ENCODE measurements around the gene IGFBP2. TPM values are rescaled to one million over a fixed set of nuclear protein-coding genes. Genes with fewer than 3 reads are reported as not detected.

The IGFBP2 gene
- polyA plus RNA-seq, 1 of the 3 experiments (the other 2 are of a cell fraction): 695 TPM

DNA sequence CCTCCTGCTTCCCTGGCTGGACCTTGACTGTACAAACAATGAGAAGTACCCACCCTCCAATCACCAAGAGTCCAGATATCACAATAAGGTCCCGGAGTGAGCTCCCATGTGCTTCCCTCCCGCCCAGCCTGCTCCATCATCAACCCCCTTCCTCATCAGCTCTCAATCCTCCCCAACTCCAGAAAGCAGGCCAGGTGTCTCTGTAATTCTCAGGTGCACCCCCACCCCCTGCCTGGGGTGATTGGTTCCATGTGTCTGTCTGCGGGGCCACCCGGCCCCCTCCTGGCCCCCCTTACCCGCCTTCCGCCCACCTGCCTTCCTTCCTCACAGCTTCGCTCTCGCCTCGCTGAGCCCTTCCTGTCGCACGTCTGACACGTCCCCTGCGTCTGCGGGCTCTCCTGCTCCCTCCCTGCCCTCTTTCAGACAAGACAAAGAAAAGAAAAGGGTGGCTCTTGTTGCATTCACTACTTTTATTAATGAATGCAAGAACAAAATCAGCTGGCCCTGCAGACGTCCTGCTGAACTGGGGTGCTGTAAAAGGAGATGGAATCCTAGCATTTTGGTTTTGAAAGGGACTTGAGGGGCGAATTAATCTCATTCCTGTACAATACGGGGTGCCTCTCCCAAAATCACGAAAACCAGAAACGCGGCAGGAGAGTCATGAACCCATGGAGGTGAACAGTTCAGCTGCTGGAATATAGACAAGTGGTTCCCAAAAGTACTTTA, 26.5 kb upstream of the IGFBP2 start:
- Histone ChIP-seq H3F3A (replicated peaks; ENCODE audit: insufficient read depth) (no peaks in the 10 kb centered on the region), H3K9ac (no peak overlapping the region), H3K36me3 (replicated peaks in 1 of 2; ENCODE audit: control insufficient read depth in 1 of 2, insufficient read depth in 2 of 2, low read length in 1 of 2) (no peaks in the 10 kb centered on the region), H3K27me3 (ENCODE audit: insufficient read depth) (no peaks in the 10 kb centered on the region), H3K4me1 (ENCODE audit: control insufficient read depth in 1 of 2, insufficient read depth in 2 of 2, low read depth in 1 of 2, low read length in 1 of 2) (no peaks in the 10 kb centered on the region; a peak in 2 of 4 replicates), H3K4me3 (ENCODE audit: low read depth in 2 of 2, low read length in 1 of 2) (no peak overlapping the region), H4K20me1 (ENCODE audit: insufficient read depth) (no peaks in the 10 kb centered on the region), H3K27ac (ENCODE audit: low read depth in 2 of 2, low read length in 1 of 2) (no peak overlapping the region), H3K9me2 (no peaks in the 10 kb centered on the region), H3K4me2 (no peak overlapping the region), H2AFZ (ENCODE audit: low read depth) (no peak overlapping the region), H3K79me2 (ENCODE audit: insufficient read depth) (no peaks in the 10 kb centered on the region), H3K9me3 (no peaks in the 10 kb centered on the region)
- CTCF ChIA-PET: interaction anchor here (1.0 to 1.6 kb wide), 2 partner anchors 10 to 15 kb away, joined by 3 to 4 read pairs; no protein-coding TSS in a partner anchor
- POLR2A ChIA-PET: no interaction called here
- TF ChIP-seq SMC3 (IDR thresholded peaks at IDR 0.05; ENCODE audit: low read depth, low read length) (no peak), RAD21 (IDR thresholded peaks at IDR 0.05; ENCODE audit: low read length) (no peak), TAF1 (IDR thresholded peaks at IDR 0.05; ENCODE audit: borderline replicate concordance, low read depth, low read length) (no peak), NRF1 (IDR thresholded peaks at IDR 0.05; ENCODE audit: low read depth, low read length) (no peak), POLR2AphosphoS5 (IDR thresholded peaks at IDR 0.05; ENCODE audit: low read depth, low read length) (no peak), RXRA (IDR thresholded peaks at IDR 0.05; ENCODE audit: borderline replicate concordance, low read depth) (no peak), JUND (IDR thresholded peaks at IDR 0.05) (no peak), FOSL2 (IDR thresholded peaks at IDR 0.05; ENCODE audit: borderline replicate concordance, low read depth) (no peak), GATA2 (CRISPR knock-in tag; IDR thresholded peaks at IDR 0.05) (no peak), TEAD4 (IDR thresholded peaks at IDR 0.05; ENCODE audit: borderline replicate concordance, insufficient read depth) (no peak), FOXJ3 (CRISPR knock-in tag; IDR thresholded peaks at IDR 0.05) (no peak), CHD2 (IDR thresholded peaks at IDR 0.05; ENCODE audit: low read length, partially characterized antibody) (no peak), EZH2phosphoT487 (IDR thresholded peaks at IDR 0.05; ENCODE audit: borderline replicate concordance, low read depth) (no peak)
- TF ChIP-seq, protein P1, sequence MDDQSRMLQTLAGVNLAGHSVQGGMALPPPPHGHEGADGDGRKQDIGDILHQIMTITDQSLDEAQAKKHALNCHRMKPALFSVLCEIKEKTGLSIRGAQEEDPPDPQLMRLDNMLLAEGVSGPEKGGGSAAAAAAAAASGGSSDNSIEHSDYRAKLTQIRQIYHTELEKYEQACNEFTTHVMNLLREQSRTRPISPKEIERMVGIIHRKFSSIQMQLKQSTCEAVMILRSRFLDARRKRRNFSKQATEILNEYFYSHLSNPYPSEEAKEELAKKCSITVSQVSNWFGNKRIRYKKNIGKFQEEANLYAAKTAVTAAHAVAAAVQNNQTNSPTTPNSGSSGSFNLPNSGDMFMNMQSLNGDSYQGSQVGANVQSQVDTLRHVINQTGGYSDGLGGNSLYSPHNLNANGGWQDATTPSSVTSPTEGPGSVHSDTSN (IDR thresholded peaks at IDR 0.05): no peak
- TF ChIP-seq, protein P2, sequence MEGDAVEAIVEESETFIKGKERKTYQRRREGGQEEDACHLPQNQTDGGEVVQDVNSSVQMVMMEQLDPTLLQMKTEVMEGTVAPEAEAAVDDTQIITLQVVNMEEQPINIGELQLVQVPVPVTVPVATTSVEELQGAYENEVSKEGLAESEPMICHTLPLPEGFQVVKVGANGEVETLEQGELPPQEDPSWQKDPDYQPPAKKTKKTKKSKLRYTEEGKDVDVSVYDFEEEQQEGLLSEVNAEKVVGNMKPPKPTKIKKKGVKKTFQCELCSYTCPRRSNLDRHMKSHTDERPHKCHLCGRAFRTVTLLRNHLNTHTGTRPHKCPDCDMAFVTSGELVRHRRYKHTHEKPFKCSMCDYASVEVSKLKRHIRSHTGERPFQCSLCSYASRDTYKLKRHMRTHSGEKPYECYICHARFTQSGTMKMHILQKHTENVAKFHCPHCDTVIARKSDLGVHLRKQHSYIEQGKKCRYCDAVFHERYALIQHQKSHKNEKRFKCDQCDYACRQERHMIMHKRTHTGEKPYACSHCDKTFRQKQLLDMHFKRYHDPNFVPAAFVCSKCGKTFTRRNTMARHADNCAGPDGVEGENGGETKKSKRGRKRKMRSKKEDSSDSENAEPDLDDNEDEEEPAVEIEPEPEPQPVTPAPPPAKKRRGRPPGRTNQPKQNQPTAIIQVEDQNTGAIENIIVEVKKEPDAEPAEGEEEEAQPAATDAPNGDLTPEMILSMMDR (IDR thresholded peaks at IDR 0.05): no peak
- TF ChIP-seq, protein P3, sequence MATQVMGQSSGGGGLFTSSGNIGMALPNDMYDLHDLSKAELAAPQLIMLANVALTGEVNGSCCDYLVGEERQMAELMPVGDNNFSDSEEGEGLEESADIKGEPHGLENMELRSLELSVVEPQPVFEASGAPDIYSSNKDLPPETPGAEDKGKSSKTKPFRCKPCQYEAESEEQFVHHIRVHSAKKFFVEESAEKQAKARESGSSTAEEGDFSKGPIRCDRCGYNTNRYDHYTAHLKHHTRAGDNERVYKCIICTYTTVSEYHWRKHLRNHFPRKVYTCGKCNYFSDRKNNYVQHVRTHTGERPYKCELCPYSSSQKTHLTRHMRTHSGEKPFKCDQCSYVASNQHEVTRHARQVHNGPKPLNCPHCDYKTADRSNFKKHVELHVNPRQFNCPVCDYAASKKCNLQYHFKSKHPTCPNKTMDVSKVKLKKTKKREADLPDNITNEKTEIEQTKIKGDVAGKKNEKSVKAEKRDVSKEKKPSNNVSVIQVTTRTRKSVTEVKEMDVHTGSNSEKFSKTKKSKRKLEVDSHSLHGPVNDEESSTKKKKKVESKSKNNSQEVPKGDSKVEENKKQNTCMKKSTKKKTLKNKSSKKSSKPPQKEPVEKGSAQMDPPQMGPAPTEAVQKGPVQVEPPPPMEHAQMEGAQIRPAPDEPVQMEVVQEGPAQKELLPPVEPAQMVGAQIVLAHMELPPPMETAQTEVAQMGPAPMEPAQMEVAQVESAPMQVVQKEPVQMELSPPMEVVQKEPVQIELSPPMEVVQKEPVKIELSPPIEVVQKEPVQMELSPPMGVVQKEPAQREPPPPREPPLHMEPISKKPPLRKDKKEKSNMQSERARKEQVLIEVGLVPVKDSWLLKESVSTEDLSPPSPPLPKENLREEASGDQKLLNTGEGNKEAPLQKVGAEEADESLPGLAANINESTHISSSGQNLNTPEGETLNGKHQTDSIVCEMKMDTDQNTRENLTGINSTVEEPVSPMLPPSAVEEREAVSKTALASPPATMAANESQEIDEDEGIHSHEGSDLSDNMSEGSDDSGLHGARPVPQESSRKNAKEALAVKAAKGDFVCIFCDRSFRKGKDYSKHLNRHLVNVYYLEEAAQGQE (IDR thresholded peaks at IDR 0.05; ENCODE audit: low read depth, low read length): no peak
- TF ChIP-seq, protein P4, sequence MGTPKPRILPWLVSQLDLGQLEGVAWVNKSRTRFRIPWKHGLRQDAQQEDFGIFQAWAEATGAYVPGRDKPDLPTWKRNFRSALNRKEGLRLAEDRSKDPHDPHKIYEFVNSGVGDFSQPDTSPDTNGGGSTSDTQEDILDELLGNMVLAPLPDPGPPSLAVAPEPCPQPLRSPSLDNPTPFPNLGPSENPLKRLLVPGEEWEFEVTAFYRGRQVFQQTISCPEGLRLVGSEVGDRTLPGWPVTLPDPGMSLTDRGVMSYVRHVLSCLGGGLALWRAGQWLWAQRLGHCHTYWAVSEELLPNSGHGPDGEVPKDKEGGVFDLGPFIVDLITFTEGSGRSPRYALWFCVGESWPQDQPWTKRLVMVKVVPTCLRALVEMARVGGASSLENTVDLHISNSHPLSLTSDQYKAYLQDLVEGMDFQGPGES (IDR thresholded peaks at IDR 0.05; ENCODE audit: low read depth, low read length): no peak
- DNase-seq: no peak
- WGBS (ENCODE audit: low lambda C conversion rate): 76% methylated on average over 20 of the region's 20 CpGs
